Endothelial cell (in vitro differentiated cells): ENCODE measurements around the gene AFG3L2. TPM values are rescaled to one million over a fixed set of nuclear protein-coding genes. Genes with fewer than 3 reads are reported as not detected.

ENCODE experiments used
- DNase-seq: peaks from one replicate; pipeline ENCODE4 v3.0.0; 2021; ENCODE audit warnings: low spot score
- H3K27ac Mint-ChIP-seq: one replicate; pipeline ENCODE4 v1.8.0; 2021; ENCODE audit warnings: mixed read lengths, inconsistent platforms; ENCODE audit not compliant: unreplicated experiment
- H3K27me3 Mint-ChIP-seq: one replicate; pipeline ENCODE4 v1.8.0; 2021; ENCODE audit warnings: mild to moderate bottlenecking, moderate library complexity, mixed read lengths, inconsistent platforms; ENCODE audit not compliant: unreplicated experiment
- H3K36me3 Mint-ChIP-seq: one replicate; pipeline ENCODE4 v1.8.0; 2021; ENCODE audit warnings: mild to moderate bottlenecking, low read depth, mixed read lengths, inconsistent platforms; ENCODE audit not compliant: unreplicated experiment
- H3K4me1 Mint-ChIP-seq: one replicate; pipeline ENCODE4 v1.8.0; 2021; ENCODE audit warnings: mild to moderate bottlenecking, mixed read lengths, inconsistent platforms; ENCODE audit not compliant: unreplicated experiment
- H3K4me3 Mint-ChIP-seq: one replicate; pipeline ENCODE4 v1.8.0; 2021; ENCODE audit warnings: mild to moderate bottlenecking, mixed read lengths, inconsistent platforms; ENCODE audit not compliant: unreplicated experiment
- H3K9me3 Mint-ChIP-seq: one replicate; pipeline ENCODE4 v1.8.0; 2021; ENCODE audit warnings: mixed read lengths, inconsistent platforms; ENCODE audit not compliant: unreplicated experiment
- total RNA-seq: library from RNA; stranded (reverse); fragmentation: NEBNext Ultra II Directional; extraction: Animal tissue kit (Norgen Biotek cat#: 25700); gene quantifications from one replicate; pipeline ENCODE4 v1.2.1, GENCODE V29; 2021; ENCODE audit not compliant: unreplicated experiment
- TF ChIP-seq, protein P1 (sequence below): fragments of 200-600 bp; sonication (generic); IDR thresholded peaks from one replicate; pipeline ENCODE4 v1.5.0; 2021; ENCODE audit warnings: antibody characterized with exemption; ENCODE audit not compliant: unreplicated experiment

AFG3L2 gene
- total RNA-seq, 1 donor from 2014 or later, result 47.7 TPM

DNA sequence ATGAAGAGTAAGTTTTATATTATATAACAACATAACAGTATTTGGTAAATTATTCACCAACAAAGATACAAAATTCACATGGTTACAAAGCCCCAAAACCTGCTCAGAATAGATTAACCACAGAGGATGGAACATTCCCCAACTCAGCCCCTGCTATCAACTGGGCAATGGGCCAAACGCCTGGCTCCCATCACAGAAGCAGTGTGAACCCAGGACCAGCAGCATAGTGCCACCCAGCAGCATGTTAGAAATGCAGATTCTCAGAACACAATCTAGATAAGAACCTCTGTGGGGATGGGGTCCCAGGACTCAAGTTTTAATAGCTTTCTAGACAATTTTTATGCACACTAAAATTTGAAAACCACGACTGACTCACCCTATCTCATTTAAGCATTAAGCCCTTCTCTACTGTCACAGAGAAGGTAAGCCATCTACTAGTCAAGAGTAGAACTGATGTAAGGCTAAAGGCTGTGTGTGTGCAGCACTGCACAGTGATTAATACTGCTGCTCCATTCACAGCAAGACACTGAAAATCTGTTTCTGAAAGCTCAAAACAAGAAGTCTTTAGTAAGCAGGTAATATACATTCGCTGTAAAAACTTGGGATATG lies 15.2 kb downstream of the AFG3L2 start:
- H3K36me3 Mint-ChIP-seq, result peaks cover 38% of the 10 kb centered on the region
- no peak for DNase-seq

DNA sequence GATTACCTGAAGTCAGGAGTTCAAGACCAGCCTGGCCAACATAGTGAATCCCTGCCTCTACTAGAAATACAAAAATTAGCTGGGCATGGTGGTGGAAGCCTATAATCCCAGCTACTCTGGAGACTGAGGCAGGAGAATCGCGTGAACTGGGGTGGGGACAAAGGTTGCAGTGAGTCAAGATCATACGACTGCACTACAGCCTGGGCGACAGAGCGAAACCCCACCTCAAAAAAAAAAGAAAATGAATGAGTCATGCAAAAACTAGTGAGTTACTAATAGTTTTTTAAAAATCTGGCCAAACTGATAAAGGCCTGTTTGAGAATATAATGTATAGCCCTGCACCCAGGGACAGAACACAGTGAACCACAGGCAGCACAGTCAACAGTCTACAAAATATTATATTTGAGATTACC lies 17.5 kb downstream of the AFG3L2 start:
- Mint-ChIP-seq H3K4me1 (no peaks in the 10 kb centered on the region), H3K9me3 (no peaks in the 10 kb centered on the region), H3K4me3 (no peak overlapping the region), H3K27me3 (no peaks in the 10 kb centered on the region), H3K27ac (no peak overlapping the region), H3K36me3 (peaks cover 35% of the 10 kb centered on the region)
- TF ChIP-seq, protein P1, sequence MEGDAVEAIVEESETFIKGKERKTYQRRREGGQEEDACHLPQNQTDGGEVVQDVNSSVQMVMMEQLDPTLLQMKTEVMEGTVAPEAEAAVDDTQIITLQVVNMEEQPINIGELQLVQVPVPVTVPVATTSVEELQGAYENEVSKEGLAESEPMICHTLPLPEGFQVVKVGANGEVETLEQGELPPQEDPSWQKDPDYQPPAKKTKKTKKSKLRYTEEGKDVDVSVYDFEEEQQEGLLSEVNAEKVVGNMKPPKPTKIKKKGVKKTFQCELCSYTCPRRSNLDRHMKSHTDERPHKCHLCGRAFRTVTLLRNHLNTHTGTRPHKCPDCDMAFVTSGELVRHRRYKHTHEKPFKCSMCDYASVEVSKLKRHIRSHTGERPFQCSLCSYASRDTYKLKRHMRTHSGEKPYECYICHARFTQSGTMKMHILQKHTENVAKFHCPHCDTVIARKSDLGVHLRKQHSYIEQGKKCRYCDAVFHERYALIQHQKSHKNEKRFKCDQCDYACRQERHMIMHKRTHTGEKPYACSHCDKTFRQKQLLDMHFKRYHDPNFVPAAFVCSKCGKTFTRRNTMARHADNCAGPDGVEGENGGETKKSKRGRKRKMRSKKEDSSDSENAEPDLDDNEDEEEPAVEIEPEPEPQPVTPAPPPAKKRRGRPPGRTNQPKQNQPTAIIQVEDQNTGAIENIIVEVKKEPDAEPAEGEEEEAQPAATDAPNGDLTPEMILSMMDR, result no peak
- DNase-seq, result no peak

More for the DNA sequence above, 15.2 kb downstream of the AFG3L2 start:
- Mint-ChIP-seq H3K4me1 (peaks cover 4% of the 10 kb centered on the region), H3K4me3 (no peak overlapping the region), H3K27ac (no peak overlapping the region), H3K9me3 (no peaks in the 10 kb centered on the region), H3K27me3 (no peaks in the 10 kb centered on the region)
- TF ChIP-seq, protein P1, result no peak

DNA sequence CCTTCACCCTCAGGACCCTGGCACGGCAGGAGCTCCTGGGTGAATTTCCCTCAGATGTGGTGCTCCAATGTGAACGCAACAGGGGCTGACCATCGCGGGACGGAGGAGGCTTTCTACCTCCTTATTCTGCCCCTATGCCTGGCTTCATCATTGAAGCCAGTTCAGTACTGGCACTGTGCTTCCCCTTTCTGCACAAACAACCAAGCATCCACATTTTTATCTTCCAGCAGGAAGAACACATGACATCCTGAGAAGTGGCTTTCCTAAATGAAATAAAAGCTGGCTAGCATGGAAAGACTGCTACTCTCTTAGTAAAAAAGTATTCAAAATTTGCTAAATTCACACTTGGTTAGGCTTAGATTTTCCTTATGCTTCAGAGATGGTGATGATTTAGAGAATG lies 24.8 kb downstream of the AFG3L2 start:
- no peak overlapping the region for H3K27ac Mint-ChIP-seq
- H3K4me1 Mint-ChIP-seq, result no peaks in the 10 kb centered on the region
- no peak for DNase-seq
- no peaks in the 10 kb centered on the region for H3K27me3 Mint-ChIP-seq
- H3K9me3 Mint-ChIP-seq, result no peaks in the 10 kb centered on the region
- H3K36me3 Mint-ChIP-seq, result peaks cover 36% of the 10 kb centered on the region
- no peak overlapping the region for H3K4me3 Mint-ChIP-seq
- TF ChIP-seq, protein P1, result no peak

DNA sequence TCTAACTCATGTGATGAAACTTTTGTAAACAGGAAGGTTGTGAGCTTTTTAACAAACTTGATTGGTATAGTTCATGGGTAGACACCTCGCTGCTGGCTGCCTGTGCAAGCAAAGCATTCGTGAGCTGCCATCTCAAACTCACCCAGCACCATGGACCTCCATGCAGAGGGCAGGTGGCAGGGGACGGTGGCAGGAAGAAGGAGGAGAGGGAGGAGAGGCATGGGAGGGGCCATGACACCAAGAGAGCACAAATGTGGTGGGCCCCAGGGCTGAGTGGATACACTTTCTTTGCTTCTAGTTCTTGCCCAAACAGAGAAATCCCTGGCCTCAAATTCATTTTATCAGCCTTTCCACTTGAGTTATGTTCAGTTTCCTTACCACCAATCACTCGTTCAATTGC lies 29.1 kb downstream of the AFG3L2 start:
- H3K4me3 Mint-ChIP-seq, result peak overlapping the region; percentile 31
- H3K36me3 Mint-ChIP-seq, result peaks cover 45% of the 10 kb centered on the region

DNA sequence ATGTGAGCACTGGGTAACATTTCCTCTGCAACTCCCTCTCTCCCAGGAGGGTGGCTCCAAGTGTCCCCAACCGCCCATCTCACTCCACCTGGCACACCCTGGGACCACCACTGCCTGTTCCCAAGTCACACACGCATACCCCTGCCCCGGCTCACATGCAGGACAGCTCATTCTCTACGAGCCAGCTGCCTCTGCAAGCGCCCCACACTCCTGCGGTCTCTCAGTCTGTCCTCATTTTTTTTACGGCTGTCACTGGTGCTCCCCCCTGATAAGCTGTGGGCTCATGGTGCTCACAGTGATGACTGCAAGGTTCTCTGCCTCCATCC lies 30.8 kb downstream of the AFG3L2 start:
- DNase-seq, result no peak
- TF ChIP-seq, protein P1, result no peak
- Mint-ChIP-seq H3K4me1 (peaks cover 5% of the 10 kb centered on the region), H3K9me3 (no peaks in the 10 kb centered on the region), H3K4me3 (peak overlapping the region; percentile 84), H3K27ac (peak overlapping the region; percentile 64), H3K27me3 (peaks cover 4% of the 10 kb centered on the region), H3K36me3 (peaks cover 51% of the 10 kb centered on the region)

More for the DNA sequence above, 29.1 kb downstream of the AFG3L2 start:
- TF ChIP-seq, protein P1, result no peak
- H3K9me3 Mint-ChIP-seq, result no peaks in the 10 kb centered on the region
- H3K27ac Mint-ChIP-seq, result peak overlapping the region; percentile 76
- peaks cover 5% of the 10 kb centered on the region for H3K4me1 Mint-ChIP-seq
- DNase-seq, result no peak
- H3K27me3 Mint-ChIP-seq, result peaks cover 4% of the 10 kb centered on the region
